ENCODE results near the gene FLYWCH1.

FLYWCH1 gene

DNA sequence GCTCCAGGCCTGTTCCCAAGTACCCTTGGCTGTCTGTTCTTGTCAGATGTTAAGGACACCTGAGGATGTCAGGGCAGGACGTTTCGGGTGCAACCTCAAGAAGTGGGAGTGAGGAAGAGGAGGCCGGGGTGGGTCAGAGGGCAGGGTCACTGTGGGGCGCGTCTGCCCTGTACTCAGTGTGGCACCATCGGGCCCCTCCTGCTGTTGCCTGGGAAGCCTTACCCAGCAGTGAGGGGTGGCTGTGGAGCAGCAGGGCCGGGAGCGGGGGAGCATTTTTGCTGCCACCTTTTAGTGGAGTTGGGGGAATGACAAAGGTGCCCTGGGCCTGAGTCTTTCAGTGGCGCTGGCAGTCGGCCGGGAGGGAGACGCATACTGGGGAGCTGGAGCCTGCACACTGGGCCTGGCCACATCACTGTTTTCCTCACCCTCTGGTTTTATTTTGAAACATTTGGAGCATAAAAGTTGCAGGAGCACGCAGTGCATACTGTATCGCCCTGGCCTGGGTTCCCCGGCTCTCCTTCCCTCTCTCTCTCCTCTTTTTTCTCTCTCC is 11.1 kb upstream of the FLYWCH1 start:
- DNase-seq, result no peak

DNA sequence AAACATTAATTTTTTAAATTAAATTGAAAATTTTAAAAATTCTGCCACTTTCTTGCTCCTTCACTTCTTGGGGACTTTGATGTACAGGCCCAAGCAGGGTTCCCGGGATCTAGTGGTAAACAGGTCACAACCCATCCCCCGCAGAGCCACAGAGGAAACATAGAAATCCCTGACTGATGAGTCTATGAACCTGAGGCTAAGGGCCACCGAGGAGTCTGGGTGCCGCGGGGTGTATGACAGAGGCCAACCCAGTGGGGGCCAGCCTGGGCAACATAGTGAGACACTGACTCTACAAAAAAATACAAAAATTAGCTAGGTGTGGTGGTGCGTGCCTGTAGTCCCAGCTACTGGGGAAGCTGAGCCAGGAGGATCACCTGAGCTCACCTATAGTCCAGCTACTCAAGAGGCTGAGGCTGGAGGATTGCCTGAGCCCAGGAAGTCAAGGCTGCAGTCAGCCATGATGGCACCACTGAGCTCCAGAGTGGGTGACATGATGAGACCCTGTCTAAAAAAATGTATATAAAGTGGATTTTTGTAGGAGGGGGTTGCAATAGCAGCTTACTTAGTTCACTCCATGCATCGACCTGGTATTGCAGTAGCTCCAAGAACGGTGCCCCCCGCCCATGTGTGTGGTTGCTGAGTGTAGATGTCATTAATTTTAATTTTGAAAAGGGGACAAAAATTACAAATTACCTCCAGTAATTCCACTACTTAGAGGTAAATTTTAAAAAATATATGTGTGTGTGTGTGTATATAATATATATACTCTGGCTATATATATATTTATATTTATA is 9.2 kb upstream of the FLYWCH1 start:
- no peak for DNase-seq

DNA sequence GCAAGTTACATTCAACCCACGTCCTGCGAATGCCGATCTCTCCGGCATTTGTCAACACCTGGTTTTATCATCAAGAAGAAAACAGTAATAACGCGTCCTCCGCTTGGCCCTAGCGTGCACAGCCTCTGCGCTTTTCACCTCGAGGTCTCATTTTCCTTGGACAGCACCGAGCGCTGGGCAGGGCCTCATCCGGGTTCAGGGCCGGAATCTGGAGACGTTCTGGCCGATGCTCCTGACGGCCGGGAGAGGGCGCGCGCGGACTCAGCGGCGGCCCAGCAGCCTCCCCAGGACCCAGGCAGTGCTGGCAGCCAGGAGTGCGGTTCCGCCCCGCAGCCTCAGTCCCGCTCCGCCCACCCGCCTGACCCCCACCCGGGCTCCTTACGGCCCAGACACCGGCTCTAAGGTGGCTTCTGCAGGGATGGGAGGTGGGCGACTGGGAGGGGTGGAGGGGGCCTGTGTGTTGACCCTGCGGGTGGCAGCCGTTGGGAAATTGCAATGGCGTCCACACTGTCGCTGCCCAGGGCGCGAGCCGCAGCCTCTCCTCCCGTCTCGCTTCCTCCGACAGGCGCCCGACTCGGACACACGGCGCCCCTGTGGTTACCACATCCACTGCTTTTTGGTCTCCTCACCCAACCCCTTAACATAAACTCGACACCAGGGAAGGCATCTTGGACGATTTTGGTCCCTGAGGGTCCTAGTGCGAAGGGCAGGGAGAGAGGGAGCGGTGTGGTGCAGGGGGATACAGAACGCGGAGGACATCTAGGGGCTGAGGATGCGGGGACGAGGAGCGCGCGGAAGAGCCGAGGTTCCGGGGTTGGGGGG is 7.4 kb upstream of the FLYWCH1 start:
- peak; percentile 82 for DNase-seq

DNA sequence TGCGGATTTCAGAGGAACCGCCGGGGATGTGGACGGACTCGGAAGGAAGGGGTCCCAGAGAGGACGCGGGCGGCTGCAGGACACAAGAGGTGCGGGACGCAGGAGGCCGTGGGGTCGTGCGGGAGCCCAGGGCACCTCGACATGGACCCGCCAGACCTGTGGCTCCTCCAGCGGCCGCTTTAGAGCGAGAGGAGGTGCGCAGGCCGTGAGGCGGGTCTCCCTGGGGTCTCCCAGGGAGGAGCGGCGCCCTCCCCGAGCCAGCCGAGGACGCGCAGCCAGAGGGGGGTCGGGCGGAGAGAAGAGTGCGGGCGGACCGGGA is 6.8 kb upstream of the FLYWCH1 start:
- DNase-seq, result no peak

DNA sequence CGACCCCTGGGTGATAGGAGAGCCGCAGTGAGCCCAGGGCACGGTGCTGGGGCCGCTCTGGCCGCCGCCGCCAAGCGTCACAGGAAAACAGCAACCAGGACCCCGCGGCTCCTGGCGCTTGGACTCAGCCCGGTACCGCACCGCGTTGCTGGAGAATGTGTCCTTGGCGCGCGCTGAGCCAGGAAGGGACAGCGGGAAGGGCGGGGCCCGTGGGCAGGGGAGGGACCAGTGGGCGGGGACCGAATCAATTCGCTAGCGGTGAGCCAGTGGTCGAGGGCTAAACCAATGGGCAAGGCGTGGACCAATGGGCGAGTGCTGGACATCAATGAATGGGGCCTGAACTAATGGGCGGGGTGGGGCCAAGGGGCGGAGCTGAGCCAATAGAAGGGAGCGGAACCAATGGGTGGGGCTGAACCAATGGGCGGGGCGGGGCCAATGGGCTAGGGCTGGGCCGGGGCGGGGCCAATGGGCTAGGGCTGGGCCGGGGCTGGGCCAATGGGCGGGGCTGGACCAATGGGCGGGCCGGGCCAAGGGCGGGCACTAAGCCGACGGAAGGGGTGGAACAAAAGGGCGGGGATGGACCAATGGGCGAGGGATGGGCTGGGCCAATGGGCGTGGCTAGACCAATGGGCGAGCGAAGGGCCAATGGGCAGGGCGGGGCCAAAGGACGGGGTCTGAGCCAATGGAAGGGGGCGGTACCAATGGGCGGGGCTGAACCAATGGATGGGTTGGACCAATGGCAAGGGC is 6.3 kb upstream of the FLYWCH1 start:
- peak; percentile 99 for DNase-seq

DNA sequence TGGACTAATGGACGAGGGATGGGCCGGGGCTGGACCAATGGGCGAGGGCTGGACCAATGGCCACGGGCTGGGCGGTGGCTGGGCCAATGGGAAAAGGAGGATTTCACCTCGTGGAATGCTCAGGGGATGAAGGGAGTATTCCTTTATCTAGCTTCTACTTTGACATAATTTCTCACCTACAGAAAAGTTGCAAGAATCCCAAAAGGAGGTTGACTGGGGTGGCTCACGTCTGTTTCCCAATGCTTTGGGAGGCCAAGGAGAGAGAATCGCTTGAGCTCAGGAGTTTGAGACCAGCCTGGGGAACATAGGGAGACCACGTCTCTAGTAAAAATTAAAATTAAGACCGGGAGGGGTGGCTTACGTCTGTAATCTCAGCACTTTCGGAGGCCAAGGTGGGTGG is 5.7 kb upstream of the FLYWCH1 start:
- DNase-seq, result no peak

DNA sequence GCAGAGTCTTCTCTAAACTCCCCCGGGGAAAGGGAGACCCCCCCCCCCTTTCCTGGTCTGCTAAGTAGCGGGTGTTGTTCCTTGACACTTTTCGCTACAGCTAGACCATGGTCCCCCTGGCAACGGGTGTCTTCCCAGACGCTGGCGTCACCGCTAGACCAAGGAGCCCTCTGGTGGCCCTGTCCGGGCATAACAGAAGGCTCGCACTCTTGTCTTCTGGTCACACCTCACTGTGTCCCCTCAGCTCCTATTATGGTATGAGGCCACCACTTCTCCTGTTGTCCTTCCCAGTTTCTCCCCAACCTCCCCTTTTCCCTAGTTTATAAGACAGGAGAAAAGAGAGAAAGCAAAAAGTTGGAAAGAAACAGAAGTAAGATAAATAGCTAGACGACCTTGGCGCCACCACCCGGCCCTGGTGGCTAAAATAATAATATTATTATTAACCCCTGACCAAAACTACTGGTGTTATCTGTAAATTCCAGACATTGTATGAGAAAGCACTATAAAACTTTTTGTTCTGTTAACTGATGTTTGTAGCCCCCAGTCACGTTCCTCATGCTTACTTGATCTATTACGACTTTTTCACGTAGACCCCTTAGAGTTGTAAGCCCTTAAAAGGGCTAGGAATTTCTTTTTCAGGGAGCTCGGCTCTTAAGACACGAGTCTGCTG is 4.5 kb upstream of the FLYWCH1 start:
- DNase-seq, result peak; percentile 40

DNA sequence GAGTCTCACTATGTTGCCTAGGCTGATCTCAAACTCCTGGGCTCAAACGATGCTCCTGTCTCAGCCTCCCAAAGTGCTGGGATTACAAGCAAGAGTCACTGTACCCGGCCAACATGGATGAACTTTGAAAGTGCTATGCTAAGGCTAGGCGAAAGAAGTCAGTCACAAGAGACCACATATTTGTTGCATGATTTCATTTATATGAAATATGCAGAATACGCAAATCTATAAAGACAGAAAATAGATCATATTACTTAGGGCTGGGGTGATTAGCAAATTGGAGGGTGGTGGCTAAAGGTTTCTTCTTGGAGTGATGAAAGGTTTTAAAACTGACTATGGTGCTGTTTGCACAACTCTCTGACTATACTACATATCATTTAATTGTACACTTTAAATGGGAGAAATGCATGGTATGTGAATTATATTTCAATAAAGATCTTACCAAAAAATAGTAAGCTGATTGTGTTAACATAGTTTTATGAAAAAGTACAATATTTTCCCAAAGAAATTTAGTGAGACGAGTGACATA is 1.2 kb upstream of the FLYWCH1 start:
- no peak for DNase-seq

DNA sequence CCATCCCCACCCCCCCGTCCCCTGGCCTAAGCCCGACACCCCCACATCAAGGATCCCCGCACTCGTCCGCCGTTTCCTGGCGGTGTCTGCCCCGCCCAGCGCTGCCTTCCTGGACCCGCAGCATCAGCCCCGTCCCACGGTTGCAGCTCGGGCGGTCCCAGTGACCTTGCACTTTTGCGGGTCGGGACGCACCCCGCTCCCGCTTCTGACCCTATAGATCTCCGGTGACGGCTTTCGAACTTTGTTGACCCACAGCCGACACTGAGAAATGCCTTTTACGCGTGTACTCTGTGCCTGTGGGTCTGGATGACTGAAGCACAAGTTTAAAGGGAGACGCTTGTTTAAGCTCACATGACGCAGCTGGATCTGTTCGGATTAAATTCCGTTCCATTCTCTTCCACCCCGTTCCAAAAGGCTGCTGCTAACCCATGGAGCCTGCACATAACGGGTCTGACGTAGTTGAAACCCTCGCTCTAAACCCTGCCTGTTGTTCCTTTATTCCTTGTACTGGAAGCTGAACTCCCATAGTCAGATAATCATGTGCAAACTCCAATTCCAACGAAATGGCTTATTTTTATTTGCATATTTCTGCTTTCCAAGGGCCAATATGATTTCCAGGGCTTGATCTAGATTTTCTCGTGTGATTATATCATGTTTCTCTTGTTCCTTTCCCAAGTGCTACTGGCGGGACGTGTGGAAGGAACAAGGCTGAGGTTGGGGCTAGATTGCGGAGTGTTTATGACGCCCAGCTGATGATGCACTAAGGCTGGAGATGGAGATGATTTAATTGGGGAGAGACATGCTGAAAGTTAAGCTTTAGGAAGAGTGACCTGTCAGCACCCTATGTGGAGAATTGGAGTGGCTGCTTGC is 834 bp downstream of the FLYWCH1 start:
- no peak for DNase-seq

DNA sequence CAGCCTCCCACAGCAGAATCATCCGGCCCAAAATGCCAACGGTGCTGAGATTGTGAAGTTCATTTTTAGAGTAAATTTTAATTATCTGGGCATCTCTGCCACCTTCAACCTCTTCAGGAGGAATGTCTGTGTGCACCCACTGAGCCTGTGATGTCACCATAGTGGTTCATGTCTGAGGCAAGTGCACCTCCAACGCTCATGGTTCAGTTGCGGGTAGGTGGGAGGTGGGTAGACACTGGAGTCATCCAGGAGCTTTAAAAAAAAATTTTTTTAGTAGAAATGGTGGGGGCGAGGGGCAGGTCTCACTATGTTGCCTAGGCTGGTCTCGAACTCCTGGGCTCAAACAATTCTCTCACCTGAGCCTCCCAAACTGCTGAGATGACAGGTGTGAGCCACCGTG is 1.9 kb downstream of the FLYWCH1 start:
- no peak for DNase-seq

DNA sequence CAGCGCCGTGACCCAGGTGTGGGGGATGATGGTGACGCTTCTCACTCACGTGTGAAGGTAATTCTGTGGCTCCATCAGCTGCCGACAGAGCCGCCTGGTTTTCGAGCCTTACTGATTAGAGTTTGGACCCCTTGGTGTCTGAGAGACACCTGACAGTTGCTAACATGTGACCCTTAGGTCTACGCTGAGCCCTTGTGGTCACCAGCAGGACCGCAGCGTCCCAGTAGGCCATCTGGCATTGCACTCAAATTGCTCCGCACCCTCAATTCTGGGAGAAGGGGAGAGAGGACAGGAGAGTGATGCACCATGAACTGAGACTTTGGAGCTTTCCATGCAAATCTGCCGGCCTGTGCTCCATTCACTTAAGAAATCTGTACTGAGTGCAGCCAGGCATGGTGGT is 2.5 kb downstream of the FLYWCH1 start:
- no peak for DNase-seq

DNA sequence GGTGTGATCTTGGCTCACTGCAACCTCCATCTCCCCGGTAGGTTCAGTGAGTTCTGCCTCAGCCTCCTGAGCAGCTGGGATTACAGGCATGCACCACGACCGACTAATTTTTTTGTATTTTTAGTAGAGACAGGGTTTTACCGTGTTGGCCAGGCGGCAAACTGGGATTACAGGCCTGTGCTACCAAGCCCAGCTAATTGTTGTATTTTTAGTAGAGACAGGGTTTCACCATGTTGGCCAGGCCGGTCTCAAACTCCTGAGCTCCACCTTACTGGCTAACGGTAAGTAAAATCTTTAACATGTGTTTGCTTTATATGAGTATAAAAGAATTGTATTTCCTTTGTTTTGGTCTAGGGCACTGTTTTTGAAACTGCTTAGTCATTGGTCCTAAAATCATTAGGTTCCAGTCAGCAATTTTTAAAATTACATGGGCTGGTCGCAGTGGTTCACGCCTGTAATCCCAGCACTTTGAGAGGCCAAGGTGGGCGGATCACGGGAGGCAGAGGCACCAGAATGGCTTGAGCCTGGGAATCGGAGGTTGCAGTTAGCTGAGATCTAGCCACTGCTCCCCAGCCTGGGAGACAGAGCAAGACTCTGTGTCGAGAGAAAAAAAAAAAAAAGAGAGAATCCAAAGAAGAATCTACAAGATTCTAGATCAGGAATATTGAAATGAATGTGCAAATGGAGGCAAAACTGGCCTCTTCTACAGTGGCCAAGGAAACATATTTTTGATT is 3.6 kb downstream of the FLYWCH1 start:
- DNase-seq, result no peak

DNA sequence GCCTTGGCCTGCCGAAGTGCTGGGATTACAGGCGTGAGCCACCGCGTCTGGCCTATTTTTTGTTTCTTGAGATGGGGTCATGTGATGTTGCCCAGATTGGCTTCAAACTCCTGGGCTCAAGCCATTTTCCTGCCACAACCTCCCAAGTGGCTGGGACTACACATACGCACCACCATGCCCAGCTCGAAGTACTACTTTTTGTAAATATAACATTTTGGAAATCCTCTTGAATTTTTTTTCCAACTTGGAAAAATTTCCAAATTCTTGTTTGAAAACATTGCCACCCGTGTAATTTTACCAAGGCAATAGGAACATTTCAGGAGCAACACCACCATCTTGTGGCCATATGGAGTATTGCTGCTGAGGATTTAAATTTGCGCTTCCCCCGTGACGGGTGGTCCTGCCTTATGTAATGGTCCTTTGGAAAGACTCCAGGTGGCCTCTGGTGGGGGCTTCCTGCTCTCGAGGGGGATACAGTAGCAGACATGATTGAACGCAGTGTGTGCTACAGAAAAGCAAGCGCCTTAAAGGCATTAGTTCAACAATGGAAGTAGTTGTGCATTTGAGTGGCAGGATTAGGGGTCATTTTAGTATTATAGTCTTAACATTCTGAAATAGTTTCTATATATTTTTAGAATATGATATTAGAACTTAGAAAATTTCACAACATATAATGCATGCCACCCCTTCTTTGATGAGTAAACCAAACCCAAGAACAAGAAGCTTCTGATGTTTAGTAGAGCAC is 8.0 kb downstream of the FLYWCH1 start:
- DNase-seq, result peak; percentile 55

DNA sequence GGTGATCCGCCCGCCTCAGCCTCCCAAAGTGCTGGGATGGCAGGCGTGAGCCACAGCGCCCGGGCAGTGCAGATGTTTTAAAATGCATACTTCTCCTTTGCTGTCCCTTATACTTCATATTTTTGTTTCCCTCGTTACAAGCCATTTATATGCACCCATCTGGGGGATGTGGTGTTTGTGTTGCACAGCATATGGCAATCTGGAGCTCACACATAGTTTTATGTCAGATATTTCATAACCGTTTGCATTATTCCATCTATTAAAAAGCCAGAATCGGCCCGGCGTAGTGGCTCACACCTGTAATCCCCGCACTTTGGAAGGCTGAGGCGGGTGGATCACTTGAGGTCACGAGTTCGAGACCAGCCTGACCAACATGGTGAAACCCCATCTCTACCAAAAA is 11.8 kb downstream of the FLYWCH1 start:
- DNase-seq, result no peak

DNA sequence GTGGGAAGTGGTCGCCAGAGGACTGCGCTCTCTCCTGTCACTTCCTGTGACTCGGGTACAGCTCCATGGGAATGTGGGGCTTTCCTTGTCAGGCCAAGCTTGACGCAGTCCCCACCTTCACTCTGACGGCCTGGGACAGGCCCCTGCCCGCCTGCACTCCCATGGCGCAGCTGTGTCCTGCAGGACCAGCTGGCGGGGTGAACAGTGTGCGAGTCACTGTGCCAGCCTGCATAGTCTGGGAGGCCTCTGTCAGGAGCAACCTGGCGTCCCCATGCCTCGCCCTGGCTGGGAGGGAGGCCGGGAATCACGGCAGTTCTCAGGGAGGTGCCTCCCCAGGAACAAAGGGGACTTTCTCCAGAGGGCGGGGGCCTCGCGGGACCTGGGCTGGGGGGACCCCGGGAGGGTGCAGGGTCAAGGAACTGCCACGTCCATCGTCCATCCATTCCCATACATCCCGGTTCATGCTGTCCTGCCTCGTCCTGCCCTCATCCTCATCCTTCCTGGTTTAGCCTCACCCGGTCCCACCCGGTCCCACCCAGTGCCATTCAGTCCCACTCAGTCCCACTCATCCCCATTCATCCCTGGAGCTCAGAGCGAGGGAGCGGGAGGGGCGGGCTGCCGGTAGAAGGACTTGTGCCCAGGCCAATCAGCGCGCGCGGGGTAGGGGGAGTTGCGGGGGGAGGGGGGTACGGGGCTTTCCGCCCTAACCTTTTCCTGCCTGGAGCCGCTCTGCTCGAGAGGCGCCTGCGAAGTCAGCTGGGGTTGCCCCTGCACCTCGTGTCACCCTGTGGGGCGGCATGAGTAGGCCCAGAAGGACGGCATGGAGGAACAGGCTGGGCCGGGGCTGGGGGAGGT is 13.4 kb downstream of the FLYWCH1 start:
- no peak for DNase-seq

DNA sequence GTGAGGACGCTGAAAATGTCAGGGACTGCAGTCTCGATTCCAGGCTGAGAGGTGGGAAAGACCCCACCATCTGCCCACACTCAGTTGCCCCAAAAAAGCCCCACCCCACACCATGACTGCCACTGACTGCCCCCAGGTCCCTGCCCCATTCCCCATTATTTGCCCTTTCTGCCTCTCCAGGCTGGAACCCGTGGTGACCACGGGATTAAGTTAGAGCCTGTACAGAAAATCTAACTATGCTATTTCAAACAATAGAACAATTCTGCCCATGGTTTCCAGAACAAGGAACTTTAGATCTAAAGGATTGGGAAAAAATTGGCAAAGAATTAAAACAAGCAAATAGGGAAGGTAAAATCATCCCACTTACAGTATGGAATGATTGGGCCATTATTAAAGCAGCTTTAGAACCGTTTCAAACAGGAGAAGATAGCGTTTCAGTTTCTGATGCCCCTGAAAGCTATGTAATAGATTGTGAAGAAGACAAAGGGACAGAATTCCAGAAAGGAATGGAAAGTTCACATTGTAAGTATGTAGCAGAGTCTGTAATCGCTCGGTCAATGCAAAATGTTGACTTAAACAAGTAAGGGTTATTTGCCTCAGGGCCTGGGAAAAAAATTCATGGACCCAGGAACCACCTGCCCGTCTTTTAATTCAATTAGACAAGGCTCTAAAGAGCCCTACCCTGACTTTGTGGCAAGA is 14.4 kb downstream of the FLYWCH1 start:
- no peak for DNase-seq

DNA sequence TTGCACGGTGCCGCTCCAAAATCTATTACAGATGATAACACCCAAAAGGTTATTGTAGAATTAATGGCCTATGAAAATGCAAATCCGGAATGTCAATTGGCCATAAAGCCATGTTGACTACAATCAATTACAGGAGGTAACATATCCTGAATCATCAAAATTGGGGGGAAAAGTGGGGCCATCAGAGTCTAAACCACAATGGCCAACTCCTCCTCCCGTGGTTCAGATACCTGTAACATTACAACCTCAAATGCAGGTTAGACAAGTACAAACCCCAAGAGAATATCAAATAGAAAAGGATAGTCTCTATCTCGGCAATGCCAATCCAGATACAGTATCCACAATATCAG is 14.9 kb downstream of the FLYWCH1 start:
- no peak for DNase-seq

DNA sequence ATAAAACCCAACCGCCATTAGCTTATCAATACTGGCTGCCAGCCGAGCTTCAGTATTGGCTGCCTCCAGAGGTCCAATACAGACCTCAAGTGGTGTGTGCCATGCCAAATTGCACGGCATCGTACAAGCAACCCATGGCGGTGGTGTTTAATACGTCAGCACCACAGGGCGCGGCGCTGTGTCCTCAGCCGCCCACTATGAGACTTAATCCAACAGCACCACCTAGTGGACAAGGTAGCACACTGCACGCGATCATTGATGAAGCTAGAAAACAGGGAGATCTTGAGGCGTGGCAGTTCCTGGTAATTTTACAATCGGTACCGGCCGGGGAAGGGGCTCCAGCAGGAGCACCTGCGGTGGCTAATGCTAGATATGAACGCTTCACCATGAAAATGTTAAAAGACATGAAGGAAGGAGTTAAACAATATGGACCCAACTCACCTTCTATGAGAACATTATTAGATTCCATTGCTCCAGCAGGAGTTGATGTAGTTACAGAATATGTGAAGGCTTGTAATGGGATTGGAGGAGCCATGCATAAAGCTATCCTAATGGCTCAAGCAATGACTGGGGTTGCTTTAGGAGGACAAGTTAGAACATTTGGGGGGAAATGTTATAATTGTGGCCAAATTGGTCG is 15.4 kb downstream of the FLYWCH1 start:
- peak; percentile 81 for DNase-seq
